Motor neuron (in vitro differentiated cells): Measurements from ENCODE around the gene PAK1IP1. TPM values are rescaled to one million over a fixed set of nuclear protein-coding genes. Genes with fewer than 3 reads are reported as not detected.

Experiments used
- ATAC-seq, 8 experiments: fragments of 200-7000 bp; cut with Tn5 transposase; replicated peaks in 6 of 8; 2 replicates each; pipeline ENCODE4 v1.8.0; 2021; ENCODE audit warnings: mild to moderate bottlenecking in 8 of 8, moderate library complexity in 8 of 8
- H3K27ac ChIP-seq, 2 donors: fragments of 250-450 bp; sonication (Bioruptor Pico); 2 replicates each; pipeline ENCODE4 v1.9.0; 2021; ENCODE audit warnings: antibody characterized with exemption in 2 of 2, mild to moderate bottlenecking in 2 of 2, moderate library complexity in 1 of 2
- H3K4me1 ChIP-seq, 2 donors: fragments of 250-450 bp; sonication (Bioruptor Pico); replicated peaks in 1 of 2; 2 replicates each; pipeline ENCODE4 v1.6.1; 2021; ENCODE audit warnings: antibody characterized with exemption in 2 of 2, mild to moderate bottlenecking in 2 of 2, moderate library complexity in 1 of 2
- H3K4me3 ChIP-seq, 5 donors: fragments of 250-450 bp; sonication (Bioruptor Pico); 2 replicates each; pipeline ENCODE4 v1.9.0; 2021; ENCODE audit warnings: antibody characterized with exemption in 5 of 5, mild to moderate bottlenecking in 5 of 5, moderate library complexity in 4 of 5
- WGBS, 10 experiments: fragments of 450-650 bp; shearing (Covaris generic); methylation state at CpG; one replicate each; pipeline ENCODE4 v1.0.0; 2022; 5-methylcytosine and 5-hydroxymethylcytosine counted together
- in situ Hi-C, 9 experiments: fragments of 400-800 bp; cut with MboI; loops; one replicate each; pipeline ENCODE4 v1.15.0; 2021; ENCODE audit warnings: low sequenced_read_pairs in 9 of 9, low pct_unique_long_range_greater_than_20kb in 2 of 9; ENCODE audit not compliant: unreplicated experiment in 9 of 9
- total RNA-seq, 8 experiments: library from RNA; unstranded; fragments of 300-600 nt; gene quantifications; 2 replicates each; pipeline versions ENCODE4 v1.2.3 to v1.2.4, GENCODE V29; 2022

PAK1IP1 gene
- total RNA-seq, 8 experiments from 2014 or later: 21.5 to 28.3 (median 25.8) TPM

GRCh38 chr6:10681795-10682194 lies 13.0 kb upstream of the PAK1IP1 start:
- H3K27ac ChIP-seq: no peak overlapping the region
- WGBS, 10 experiments: 0 to 83% (median 25%) methylated on average over 1 to 3 of the region's 3 CpGs; no CpG with 5 or more reads in 2 of the 10 experiments
- peak in 1 of 8 experiments; percentile 31 for ATAC-seq
- no peaks in the 10 kb centered on the region for H3K4me1 ChIP-seq
- in situ Hi-C loops: loop anchor here in 1 of 9 experiments (25.0 kb wide), 1 partner anchor 194 kb away; no protein-coding TSS in a partner anchor
- no peak overlapping the region for H3K4me3 ChIP-seq

- H3K4me3 ChIP-seq: no peak overlapping the region
- no peaks in the 10 kb centered on the region for H3K4me1 ChIP-seq
- no peak overlapping the region for H3K27ac ChIP-seq
- in situ Hi-C loops: loop anchor here in 1 of 9 experiments (25.0 kb wide), 1 partner anchor 195 kb away; no protein-coding TSS in a partner anchor
- no peak for ATAC-seq
These were observed 12.3 kb upstream of the PAK1IP1 start for GRCh38 chr6:10682355-10682988.

DNA sequence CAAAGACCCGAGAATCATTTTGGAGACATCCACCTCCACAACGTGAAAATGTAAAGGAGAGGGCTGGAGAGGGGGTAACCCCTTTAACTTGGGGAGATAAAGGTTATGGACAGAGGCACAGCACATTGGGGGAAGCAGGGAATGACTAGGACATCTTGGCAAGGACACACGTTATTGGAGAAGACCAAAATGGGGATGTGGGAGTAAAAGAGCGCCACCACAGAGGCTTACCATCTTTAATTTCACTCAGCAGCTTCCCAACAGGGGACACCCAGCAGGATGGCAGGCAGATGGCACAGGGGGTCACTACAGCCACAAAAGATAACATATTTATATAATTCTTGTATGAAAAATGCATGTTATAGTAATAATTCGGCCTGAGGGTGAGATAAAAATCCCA lies 10.2 kb upstream of the PAK1IP1 start:
- in situ Hi-C loops: loop anchor here in 1 of 9 experiments (25.0 kb wide), 1 partner anchor 197 kb away; no protein-coding TSS in a partner anchor
- Histone ChIP-seq H3K4me1 (no peaks in the 10 kb centered on the region), H3K4me3 (no peak overlapping the region), H3K27ac (no peak overlapping the region)
- ATAC-seq: no peak
- WGBS, 10 experiments: 0 to 93% (median 81%) methylated on average over 1 to 5 of the region's 5 CpGs

GRCh38 chr6:10685092-10685915 lies 9.5 kb upstream of the PAK1IP1 start:
- in situ Hi-C loops: loop anchor here in 1 of 9 experiments (25.0 kb wide), 1 partner anchor 198 kb away; no protein-coding TSS in a partner anchor
- no peak for ATAC-seq
- Histone ChIP-seq H3K27ac (no peak overlapping the region), H3K4me3 (no peak overlapping the region), H3K4me1 (no peaks in the 10 kb centered on the region)
- WGBS, 10 experiments: 36 to 85% (median 62%) methylated on average over 1 to 3 of the region's 3 CpGs

DNA sequence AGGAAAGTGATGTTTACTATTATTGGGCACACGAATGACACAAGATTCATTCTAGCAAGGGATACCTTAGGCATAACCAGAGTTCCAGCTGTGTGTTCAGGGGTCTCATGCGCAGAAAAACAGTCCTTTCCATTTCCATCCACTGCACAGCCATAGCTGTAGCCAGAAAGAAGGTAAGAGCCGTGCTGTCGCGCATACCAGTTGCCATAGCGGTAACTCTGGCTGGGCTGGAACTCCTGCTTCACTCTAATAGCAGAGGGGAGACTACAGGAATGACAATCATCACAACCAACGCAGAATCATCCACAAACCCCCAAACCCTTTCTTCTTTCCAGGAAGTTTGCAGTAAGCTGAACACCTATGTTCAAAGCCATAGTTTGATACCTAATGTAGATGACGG lies 7.9 kb upstream of the PAK1IP1 start:
- no peak overlapping the region for H3K4me3 ChIP-seq
- no peak overlapping the region for H3K27ac ChIP-seq
- no peaks in the 10 kb centered on the region for H3K4me1 ChIP-seq
- WGBS, 10 experiments: 20 to 100% (median 79%) methylated on average over 1 to 5 of the region's 8 CpGs; no CpG with 5 or more reads in 2 of the 10 experiments
- ATAC-seq: no peak
- in situ Hi-C loops: loop anchor here in 1 of 9 experiments (25.0 kb wide), 1 partner anchor 200 kb away; no protein-coding TSS in a partner anchor

DNA sequence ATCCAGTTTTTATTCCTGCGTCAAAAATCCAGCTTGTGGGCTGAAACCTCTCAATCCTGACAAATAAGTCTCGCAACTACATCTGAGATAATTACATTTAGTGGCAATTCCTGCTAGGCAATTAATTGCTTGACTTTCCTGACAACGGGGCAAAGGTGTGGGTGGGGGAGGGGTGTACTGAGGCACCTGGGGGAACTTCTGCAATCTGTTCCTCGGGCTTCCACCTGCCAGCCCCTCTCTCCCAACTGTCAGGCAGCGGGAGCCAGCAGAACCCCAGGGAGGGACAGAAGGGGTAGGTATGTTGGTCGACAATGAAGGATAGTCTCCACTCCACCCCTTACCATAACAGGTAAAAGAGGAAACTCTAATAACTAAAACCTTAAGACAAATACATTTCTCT lies 7.2 kb upstream of the PAK1IP1 start:
- Histone ChIP-seq H3K4me3 (no peak overlapping the region), H3K27ac (no peak overlapping the region), H3K4me1 (peaks cover 0 to under 1% of the 10 kb centered on the region in 2 donors)
- in situ Hi-C loops: loop anchor here in 1 of 9 experiments (25.0 kb wide), 1 partner anchor 200 kb away; no protein-coding TSS in a partner anchor
- WGBS, 10 experiments: 0 to 100% (median 69%) methylated on average over 1 to 3 of the region's 6 CpGs; no CpG with 5 or more reads in 2 of the 10 experiments
- no peak for ATAC-seq

- in situ Hi-C loops: loop anchor here in 1 of 9 experiments (25.0 kb wide), 1 partner anchor 204 kb away; no protein-coding TSS in a partner anchor
- no peak overlapping the region for H3K4me3 ChIP-seq
- ATAC-seq: no peak
- no peak overlapping the region for H3K27ac ChIP-seq
- H3K4me1 ChIP-seq: peaks cover 0 to 14% of the 10 kb centered on the region in 2 donors
- 53 to 100% (median 80%) methylated on average over 1 to 10 of the region's 15 CpGs; no CpG with 5 or more reads in 1 of the 10 experiments for WGBS, 10 experiments
These were observed 3.9 kb upstream of the PAK1IP1 start for GRCh38 chr6:10690651-10691445.

- Histone ChIP-seq H3K4me3 (peak overlapping the region; percentile 56 to 89 (median 76)), H3K27ac (no peak overlapping the region), H3K4me1 (peaks cover 7 to 23% of the 10 kb centered on the region in 2 donors)
- in situ Hi-C loops: loop anchor here in 1 of 9 experiments (25.0 kb wide), 1 partner anchor 206 kb away; no protein-coding TSS in a partner anchor
- ATAC-seq: no peak
- WGBS, 10 experiments: 66 to 100% (median 88%) methylated on average over 2 to 8 of the region's 8 CpGs
These were observed 1.7 kb upstream of the PAK1IP1 start for GRCh38 chr6:10692965-10693538.

- in situ Hi-C loops: loop anchor here in 1 of 9 experiments (25.0 kb wide), 1 partner anchor 208 kb away; no protein-coding TSS in a partner anchor
- Histone ChIP-seq H3K4me1 (peaks cover 7 to 23% of the 10 kb centered on the region in 2 donors), H3K27ac (peak overlapping the region; percentile 100), H3K4me3 (peak overlapping the region; percentile 56 to 89 (median 76))
- no peak for ATAC-seq
- 0 to 4% (median 0%) methylated on average over 2 to 13 of the region's 17 CpGs for WGBS, 10 experiments
These were observed 400 bp downstream of the PAK1IP1 start for GRCh38 chr6:10695086-10695657.

- Histone ChIP-seq H3K4me1 (peaks cover 7 to 23% of the 10 kb centered on the region in 2 donors), H3K27ac (no peak overlapping the region), H3K4me3 (peak overlapping the region in 2 of 5 donors; percentile 87 to 89)
- in situ Hi-C loops: loop anchor here in 1 of 9 experiments (25.0 kb wide), 1 partner anchor 209 kb away; no protein-coding TSS in a partner anchor
- ATAC-seq: no peak
- 94 to 100% (median 98%) methylated on average over 1 to 4 of the region's 4 CpGs; no CpG with 5 or more reads in 4 of the 10 experiments for WGBS, 10 experiments
These were observed 1.9 kb downstream of the PAK1IP1 start for GRCh38 chr6:10696655-10697054.

GRCh38 chr6:10713962-10714361 lies 19.2 kb downstream of the PAK1IP1 start:
- in situ Hi-C loops: no loop called here
- 33 to 92% (median 80%) methylated on average over 1 to 8 of the region's 8 CpGs for WGBS, 10 experiments
- no peak for ATAC-seq
- H3K4me1 ChIP-seq: no peaks in the 10 kb centered on the region
- no peak overlapping the region for H3K27ac ChIP-seq
- H3K4me3 ChIP-seq: no peak overlapping the region
